Astrocyte (in vitro differentiated cells and primary cell): Measurements from ENCODE around the gene ADCY2.

ENCODE experiments used
- CTCF ChIP-seq: IDR thresholded peaks from 2 replicates; pipeline ENCODE4 v1.5.1; 2011; ENCODE audit warnings: low read depth, mild to moderate bottlenecking, inconsistent platforms, low read length, moderate library complexity; ENCODE audit not compliant: insufficient read depth
- EZH2 ChIP-seq: IDR thresholded peaks from 2 replicates; pipeline ENCODE4 v1.6.1; 2012; ENCODE audit warnings: mild to moderate bottlenecking, low read length, inconsistent platforms; ENCODE audit not compliant: insufficient read depth

- TF ChIP-seq CTCF (peak; percentile 60), EZH2 (no peak)
Measured at GRCh38 chr5:7391814-7392692, 3.9 kb upstream of the ADCY2 start.
